ENCODE data around the gene HSPA1L.
A peak's percentile ranks its signal among the peaks of the same experiment; 100 is the strongest.

Gene HSPA1L

DNA sequence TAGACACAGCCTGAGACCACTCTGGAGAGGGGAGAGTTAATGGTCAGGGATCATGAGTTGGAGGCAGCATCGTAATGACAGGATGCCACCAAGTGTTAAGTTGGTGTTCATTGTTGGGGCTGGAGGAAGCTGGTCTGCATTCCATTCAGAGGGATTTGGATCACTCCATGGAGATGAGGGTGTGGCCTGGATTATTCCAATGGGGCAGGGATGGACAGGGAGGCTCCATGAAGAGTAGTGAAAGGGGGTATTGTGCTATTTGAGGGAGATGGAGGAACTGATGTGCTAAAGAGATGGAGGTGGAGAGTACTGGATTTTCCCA is 51.5 kb downstream of the HSPA1L start:
- Mint-ChIP-seq H3K4me3 (no peak overlapping the region), H3K27ac (peak overlapping the region; percentile 33)

DNA sequence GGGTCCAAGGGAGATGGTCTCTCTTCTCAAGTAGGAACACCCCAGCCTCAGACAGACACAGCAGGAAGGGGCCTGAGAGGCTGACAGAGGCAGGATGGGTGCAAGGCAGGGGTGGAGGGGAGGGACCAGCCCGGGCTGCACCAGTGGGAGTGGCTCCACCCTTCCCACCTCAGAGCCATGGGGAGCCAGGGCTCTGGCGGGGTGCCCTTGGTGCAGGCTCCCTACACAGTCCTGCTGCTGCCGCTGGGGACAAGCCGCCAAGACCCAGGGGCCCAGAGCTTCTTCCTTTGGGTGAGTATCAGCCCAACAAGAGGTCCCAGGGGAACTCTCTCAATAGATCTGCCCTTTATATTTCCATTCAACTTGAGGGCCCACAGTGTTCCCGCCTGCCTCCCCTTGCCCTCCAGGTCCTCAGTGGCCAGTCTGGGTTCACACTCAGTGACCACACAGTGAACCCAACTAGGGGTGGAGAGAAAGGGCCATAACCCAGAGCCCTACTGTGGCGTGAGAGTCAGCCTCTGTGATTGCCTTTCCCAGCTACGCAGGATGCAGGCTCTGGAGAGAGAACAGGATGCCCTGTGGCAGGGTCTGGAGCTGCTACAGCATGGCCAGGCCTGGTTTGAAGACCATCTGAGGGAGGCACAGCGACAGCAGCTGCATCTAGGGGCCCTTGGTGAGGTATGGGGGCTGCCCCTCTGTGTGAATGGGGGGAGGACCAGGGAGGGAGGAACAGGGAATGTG is 52.0 kb downstream of the HSPA1L start:
- Mint-ChIP-seq H3K9me3 (no peaks in the 10 kb centered on the region), H3K27ac (peak overlapping the region; percentile 33)
- TF ChIP-seq, protein P1, sequence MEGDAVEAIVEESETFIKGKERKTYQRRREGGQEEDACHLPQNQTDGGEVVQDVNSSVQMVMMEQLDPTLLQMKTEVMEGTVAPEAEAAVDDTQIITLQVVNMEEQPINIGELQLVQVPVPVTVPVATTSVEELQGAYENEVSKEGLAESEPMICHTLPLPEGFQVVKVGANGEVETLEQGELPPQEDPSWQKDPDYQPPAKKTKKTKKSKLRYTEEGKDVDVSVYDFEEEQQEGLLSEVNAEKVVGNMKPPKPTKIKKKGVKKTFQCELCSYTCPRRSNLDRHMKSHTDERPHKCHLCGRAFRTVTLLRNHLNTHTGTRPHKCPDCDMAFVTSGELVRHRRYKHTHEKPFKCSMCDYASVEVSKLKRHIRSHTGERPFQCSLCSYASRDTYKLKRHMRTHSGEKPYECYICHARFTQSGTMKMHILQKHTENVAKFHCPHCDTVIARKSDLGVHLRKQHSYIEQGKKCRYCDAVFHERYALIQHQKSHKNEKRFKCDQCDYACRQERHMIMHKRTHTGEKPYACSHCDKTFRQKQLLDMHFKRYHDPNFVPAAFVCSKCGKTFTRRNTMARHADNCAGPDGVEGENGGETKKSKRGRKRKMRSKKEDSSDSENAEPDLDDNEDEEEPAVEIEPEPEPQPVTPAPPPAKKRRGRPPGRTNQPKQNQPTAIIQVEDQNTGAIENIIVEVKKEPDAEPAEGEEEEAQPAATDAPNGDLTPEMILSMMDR (IDR thresholded peaks at IDR 0.05), result no peak

More for the DNA sequence above, 51.5 kb downstream of the HSPA1L start:
- no peak for DNase-seq
- H3K4me1 Mint-ChIP-seq, result peaks cover 49% of the 10 kb centered on the region
- TF ChIP-seq, protein P1 (IDR thresholded peaks at IDR 0.05), result no peak
- H3K27me3 Mint-ChIP-seq (ENCODE audit: low read depth, poor library complexity), result peaks cover 8% of the 10 kb centered on the region
- no peaks in the 10 kb centered on the region for H3K9me3 Mint-ChIP-seq
- H3K36me3 Mint-ChIP-seq (ENCODE audit: low read depth), result peaks cover 44% of the 10 kb centered on the region

DNA sequence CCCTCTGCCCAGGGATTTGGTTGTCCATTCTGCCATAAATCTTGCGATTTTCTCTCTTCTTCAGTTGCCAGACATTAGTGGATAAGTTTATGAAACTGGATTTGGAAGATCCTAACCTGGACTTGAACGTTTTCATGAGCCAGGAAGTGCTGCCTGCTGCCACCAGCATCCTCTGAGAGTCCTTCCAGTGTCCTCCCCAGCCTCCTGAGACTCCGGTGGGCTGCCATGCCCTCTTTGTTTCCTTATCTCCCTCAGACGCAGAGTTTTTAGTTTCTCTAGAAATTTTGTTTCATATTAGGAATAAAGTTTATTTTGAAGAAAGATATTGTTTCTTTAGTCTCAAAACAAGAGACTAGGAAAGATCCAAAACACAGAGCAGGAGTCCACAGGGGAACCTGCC is 52.7 kb downstream of the HSPA1L start, which contains the start of gene SAPCD1:
TSS of gene SAPCD1 (plus strand) at position 301 of the 400 bp plus-strand sequence. CDS start 399 bp downstream, outside the sequence.
- no peaks in the 10 kb centered on the region for H3K9me3 Mint-ChIP-seq
- peak within 1 kb of the TSS; percentile 33 for H3K27ac Mint-ChIP-seq
- TF ChIP-seq, protein P1 (IDR thresholded peaks at IDR 0.05), result no peak
- no peak for DNase-seq
- peaks cover 52% of the 10 kb centered on the region for H3K36me3 Mint-ChIP-seq (ENCODE audit: low read depth)
- H3K27me3 Mint-ChIP-seq (ENCODE audit: low read depth, poor library complexity), result peaks cover 11% of the 10 kb centered on the region
- peaks cover 47% of the 10 kb centered on the region for H3K4me1 Mint-ChIP-seq
- no peak within 1 kb of the TSS for H3K4me3 Mint-ChIP-seq

More for the DNA sequence above, 52.0 kb downstream of the HSPA1L start:
- Mint-ChIP-seq H3K4me1 (peaks cover 49% of the 10 kb centered on the region), H3K36me3 (ENCODE audit: low read depth) (peaks cover 49% of the 10 kb centered on the region), H3K4me3 (no peak overlapping the region), H3K27me3 (ENCODE audit: low read depth, poor library complexity) (peaks cover 11% of the 10 kb centered on the region)
- DNase-seq, result no peak

DNA sequence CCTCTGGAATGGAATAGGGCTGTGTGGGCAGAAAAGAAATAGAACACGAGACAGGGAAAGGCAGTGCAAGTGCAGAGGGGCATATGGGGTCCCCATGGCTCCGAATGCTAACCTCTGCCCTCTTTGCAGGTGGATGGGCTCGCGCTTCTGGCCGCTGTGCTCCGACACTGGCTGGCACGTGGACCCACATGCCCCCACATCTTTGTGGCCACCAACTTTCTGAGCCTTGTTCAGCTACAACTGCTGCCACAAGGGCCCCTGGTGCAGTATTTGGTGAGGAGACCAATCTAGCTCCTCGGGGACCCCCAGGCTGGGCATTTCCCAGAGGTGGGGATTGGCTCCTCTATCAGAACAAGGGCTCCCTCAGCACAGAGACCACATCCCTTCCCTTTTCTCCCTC is 53.7 kb downstream of the HSPA1L start:
- H3K36me3 Mint-ChIP-seq (ENCODE audit: low read depth), result peaks cover 52% of the 10 kb centered on the region
- peaks cover 36% of the 10 kb centered on the region for H3K4me1 Mint-ChIP-seq
- H3K9me3 Mint-ChIP-seq, result no peaks in the 10 kb centered on the region
- no peak overlapping the region for H3K4me3 Mint-ChIP-seq
- DNase-seq, result no peak
- TF ChIP-seq, protein P1 (IDR thresholded peaks at IDR 0.05), result no peak
- H3K27ac Mint-ChIP-seq, result no peak overlapping the region
- peaks cover 11% of the 10 kb centered on the region for H3K27me3 Mint-ChIP-seq (ENCODE audit: low read depth, poor library complexity)

DNA sequence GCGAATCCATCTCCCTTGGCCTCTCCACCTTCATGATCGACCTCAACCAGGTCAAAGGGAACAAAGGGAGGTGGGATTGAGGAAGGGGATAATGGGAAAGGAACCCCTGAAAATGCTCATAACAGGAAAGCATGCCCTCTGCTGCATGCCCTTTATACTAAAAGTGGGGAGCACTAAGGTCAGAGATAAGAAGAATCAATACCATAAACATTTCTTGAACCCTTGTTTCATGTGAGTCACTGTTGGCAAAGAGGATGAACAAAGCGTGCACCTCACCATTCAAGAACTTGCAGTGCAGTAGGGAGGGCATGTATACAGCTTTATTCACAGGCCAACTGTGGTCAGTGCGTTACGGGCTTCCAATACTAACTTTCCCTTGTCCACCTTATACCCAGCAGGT is 54.3 kb downstream of the HSPA1L start:
- Mint-ChIP-seq H3K4me3 (no peak overlapping the region), H3K27me3 (ENCODE audit: low read depth, poor library complexity) (peaks cover 13% of the 10 kb centered on the region), H3K27ac (peak overlapping the region; percentile 24), H3K36me3 (ENCODE audit: low read depth) (peaks cover 52% of the 10 kb centered on the region), H3K4me1 (peaks cover 35% of the 10 kb centered on the region), H3K9me3 (no peaks in the 10 kb centered on the region)
- no peak for DNase-seq
- TF ChIP-seq, protein P1 (IDR thresholded peaks at IDR 0.05), result no peak

Measured in nephron progenitor cell (in vitro differentiated cells).